ENCODE measurements around the gene NELFB.

NELFB gene

GRCh38 chr9:137303893-137304382 lies 48.8 kb downstream of the NELFB start:
- DNase-seq, result no peak
- TF ChIP-seq GATA1 (IDR thresholded peaks at IDR 0.05; ENCODE audit: low read depth, low read length), result no peak
- no peak for TF ChIP-seq POLR2A (IDR thresholded peaks at IDR 0.05; ENCODE audit: low read length)

DNA sequence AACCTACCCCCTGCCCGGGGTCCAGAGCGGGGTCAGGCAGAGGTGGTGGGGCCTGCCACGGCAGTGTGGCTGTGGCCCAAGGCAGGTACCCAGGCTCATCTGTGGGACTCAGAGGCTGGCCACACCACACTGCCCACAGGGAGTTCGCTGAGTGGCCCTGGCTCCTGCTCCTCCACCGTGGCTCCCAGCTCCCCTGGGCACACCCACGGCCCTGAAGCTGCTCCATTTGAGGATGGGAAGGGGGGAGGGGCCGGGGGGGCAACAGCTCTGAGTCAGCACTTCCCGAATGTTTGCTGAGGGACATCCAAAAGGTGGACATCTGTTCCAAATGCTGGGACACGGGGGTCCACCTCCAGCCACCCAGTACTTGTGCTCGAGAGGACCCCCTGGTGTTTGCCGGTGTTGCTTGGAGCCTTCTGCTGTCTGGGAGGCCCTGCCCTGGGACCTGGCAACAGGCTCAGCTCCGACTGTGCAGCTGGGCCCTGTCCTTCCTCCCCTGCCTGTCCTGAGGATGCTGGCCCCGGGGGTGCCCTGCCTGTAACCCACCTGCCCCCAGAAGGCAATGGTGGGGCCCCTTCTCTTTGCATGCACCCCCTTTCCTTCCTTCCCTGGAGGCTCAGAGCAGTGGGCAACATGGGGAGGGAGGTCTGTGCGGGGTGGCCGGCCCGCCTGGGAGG lies 49.4 kb downstream of the NELFB start:
- DNase-seq, result peak in 1 of 2 experiments; percentile 26

GRCh38 chr9:137305060-137305797 lies 50.1 kb downstream of the NELFB start:
- TF ChIP-seq GATA1 (IDR thresholded peaks at IDR 0.05; ENCODE audit: low read depth, low read length) (no peak), POLR2A (IDR thresholded peaks at IDR 0.05; ENCODE audit: low read length) (no peak)
- DNase-seq, result peak; percentile 62 to 69

More for the DNA sequence above, 49.4 kb downstream of the NELFB start:
- TF ChIP-seq POLR2A (IDR thresholded peaks at IDR 0.05; ENCODE audit: low read length) (no peak), GATA1 (IDR thresholded peaks at IDR 0.05; ENCODE audit: low read depth, low read length) (no peak)

GRCh38 chr9:137305798-137306065 lies 50.6 kb downstream of the NELFB start:
- DNase-seq, result no peak
- TF ChIP-seq POLR2A (IDR thresholded peaks at IDR 0.05; ENCODE audit: low read length) (no peak), GATA1 (IDR thresholded peaks at IDR 0.05; ENCODE audit: low read depth, low read length) (no peak)

- no peak for DNase-seq
- no peak for TF ChIP-seq GATA1 (IDR thresholded peaks at IDR 0.05; ENCODE audit: low read depth, low read length)
- no peak for TF ChIP-seq POLR2A (IDR thresholded peaks at IDR 0.05; ENCODE audit: low read length)
Observed at GRCh38 chr9:137306066-137306849, 51.1 kb downstream of the NELFB start.

GRCh38 chr9:137306850-137307254 lies 51.7 kb downstream of the NELFB start:
- TF ChIP-seq GATA1 (IDR thresholded peaks at IDR 0.05; ENCODE audit: low read depth, low read length) (no peak), POLR2A (IDR thresholded peaks at IDR 0.05; ENCODE audit: low read length) (no peak)
- no peak for DNase-seq

DNA sequence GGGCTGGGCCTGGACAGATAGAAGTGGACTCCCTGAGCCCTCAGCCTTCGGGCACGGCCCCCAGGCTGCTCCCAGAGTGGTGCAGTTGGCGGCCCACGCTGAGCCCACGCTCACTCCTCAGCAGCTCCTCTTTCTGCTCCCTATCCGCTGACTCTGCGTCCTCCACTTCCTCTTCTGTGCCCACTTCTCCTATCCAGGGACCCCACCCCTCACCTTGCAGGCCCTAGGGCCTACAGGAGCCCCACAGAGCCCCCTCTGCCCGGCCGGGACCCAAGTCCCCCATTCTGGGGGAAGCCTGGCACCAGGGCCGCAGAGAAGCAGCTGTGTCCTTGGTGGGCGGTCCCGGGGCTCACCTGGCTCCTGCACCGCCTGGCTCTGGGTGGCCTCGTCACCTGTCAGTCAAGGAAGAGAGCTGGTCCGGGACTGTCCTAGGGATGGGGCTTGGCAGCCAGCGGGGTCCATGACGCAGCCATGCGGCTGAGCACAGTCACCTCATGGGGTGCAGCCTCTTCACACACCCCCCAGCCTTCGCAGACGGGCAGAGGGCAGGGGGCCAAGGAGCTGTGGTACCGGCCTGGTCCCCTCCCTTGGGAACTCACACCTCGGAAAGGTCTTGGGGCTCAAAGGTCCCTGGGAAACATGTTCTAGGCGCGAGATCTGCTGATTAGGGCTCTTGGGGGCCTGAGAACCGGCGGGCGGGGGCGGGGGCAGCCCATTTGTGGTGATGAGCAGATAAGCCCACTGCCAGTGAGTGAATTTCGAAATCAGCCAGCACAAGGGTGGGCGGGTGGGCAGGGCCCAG lies 52.3 kb downstream of the NELFB start:
- TF ChIP-seq GATA1 (IDR thresholded peaks at IDR 0.05; ENCODE audit: low read depth, low read length) (no peak), POLR2A (IDR thresholded peaks at IDR 0.05; ENCODE audit: low read length) (no peak)
- peak; percentile 43 to 59 for DNase-seq

- TF ChIP-seq POLR2A (IDR thresholded peaks at IDR 0.05; ENCODE audit: low read length), result no peak
- DNase-seq, result no peak
Observed at GRCh38 chr9:137308057-137308619, 53.0 kb downstream of the NELFB start.

GRCh38 chr9:137309368-137310188 lies 54.5 kb downstream of the NELFB start:
- no peak for DNase-seq
- TF ChIP-seq POLR2A (IDR thresholded peaks at IDR 0.05; ENCODE audit: low read length) (no peak), GATA1 (IDR thresholded peaks at IDR 0.05; ENCODE audit: low read depth, low read length) (no peak)

DNA sequence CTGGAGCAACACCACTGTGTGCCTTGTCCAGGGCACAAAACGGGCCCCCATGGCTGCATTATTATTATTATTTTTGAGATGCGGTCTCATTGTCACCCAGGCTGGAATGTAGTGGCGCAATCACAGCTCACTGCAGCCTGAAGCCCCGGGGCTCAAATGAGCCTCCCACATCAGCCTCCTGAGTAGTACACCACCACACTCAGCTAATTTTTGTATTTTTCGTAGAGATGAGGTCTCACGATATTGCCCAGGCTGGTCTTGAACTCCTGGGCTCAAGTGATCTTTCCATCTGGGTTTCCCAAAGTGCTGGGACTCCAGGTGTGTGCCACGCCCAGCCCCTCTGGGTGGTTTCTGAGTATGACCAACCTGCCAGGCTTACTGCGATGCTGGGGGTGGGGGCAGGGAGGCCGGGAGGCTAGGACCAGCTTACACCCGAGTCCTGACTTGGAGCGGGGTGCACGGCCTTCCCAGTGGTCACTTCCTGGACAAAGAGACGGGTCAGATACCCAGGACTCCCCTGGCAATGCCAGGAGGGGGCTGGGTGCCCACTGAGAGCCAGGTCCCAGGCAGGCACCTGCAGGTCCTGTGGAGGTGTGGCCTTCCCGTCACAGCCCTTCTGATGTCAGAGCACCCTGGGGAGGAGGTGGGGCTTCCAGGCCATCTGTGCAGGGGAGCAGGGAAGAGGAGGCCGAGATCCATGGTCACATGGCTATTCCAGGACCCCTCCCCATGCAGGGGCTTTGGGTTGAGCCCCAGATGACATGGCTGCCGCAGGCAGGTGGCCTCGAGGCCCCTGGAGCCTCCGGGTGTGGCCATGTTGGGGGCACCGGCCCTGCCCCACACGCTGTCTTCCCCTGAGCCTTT lies 55.3 kb downstream of the NELFB start:
- no peak for TF ChIP-seq GATA1 (IDR thresholded peaks at IDR 0.05; ENCODE audit: low read depth, low read length)
- no peak for TF ChIP-seq POLR2A (IDR thresholded peaks at IDR 0.05; ENCODE audit: low read length)
- no peak for DNase-seq

DNA sequence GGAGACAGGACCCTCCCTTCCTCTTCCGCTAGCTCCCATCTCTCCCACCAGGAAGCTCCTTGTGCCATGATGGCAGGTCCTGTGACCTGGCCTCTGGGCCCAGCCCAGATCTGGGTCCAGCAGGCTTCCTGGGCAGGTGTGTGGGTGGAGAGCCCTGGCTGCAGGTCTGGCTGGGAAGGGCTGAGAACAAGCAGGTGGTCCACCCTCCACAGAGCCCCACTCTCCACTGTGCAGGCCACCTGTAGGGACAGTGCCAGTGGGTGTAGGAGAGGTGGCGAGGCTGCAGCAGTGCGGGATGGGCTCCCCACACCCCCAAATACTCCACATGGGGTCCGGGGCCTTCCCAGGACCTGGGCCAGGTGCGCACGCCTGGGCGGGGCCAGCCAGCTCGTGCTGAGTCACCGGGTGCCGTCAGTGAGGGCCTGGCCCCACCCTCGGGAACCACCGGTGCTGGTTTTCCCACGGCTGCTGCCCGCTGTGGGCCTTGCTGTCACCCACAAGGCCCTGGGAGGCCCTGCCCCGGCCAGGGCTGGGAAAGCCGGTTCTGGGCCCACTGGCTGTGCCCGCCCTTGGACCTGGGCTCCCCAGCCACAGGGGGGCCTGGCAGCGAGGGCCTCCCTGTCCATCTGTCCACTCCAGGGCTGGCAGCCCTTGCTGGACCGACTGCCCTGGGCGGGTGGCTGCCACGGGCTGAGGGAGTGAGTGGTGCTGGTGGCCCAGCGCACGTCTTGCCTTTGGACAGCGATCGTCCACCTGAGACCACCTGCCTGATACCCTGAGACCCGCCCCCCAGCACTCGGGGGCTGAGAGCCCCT lies 56.3 kb downstream of the NELFB start:
- TF ChIP-seq POLR2A (IDR thresholded peaks at IDR 0.05; ENCODE audit: low read length), result no peak
- TF ChIP-seq GATA1 (IDR thresholded peaks at IDR 0.05; ENCODE audit: low read depth, low read length), result no peak
- DNase-seq, result peak in 1 of 2 experiments; percentile 22
